Measurements from ENCODE around the gene HSD17B13. TPM values are rescaled to one million over a fixed set of nuclear protein-coding genes. Genes with fewer than 3 reads are reported as not detected.
A peak's percentile ranks its signal among the peaks of the same experiment; 100 is the strongest.
"Not testable (repeated sequence)": the region's sequence is repeated elsewhere in the genome, so short reads cannot be mapped to it uniquely, and the experiment has no call there.

The HSD17B13 gene
- total RNA-seq, 6 donors from 2014 or later: 0.30 to 16.7 (median 1.7) TPM

- H3K4me1 ChIP-seq: no peaks in the 10 kb centered on the region
- WGBS, 2 donors: 79 to 83% methylated on average over 5 of the region's 5 CpGs
- H3K4me3 ChIP-seq: no peak overlapping the region
- DNase-seq (no peak), ATAC-seq (ENCODE audit: low FRiP score in 2 of 2) (no peak)
- no peak overlapping the region for H3K27ac ChIP-seq
- no peaks in the 10 kb centered on the region for H3K27me3 ChIP-seq
- TF ChIP-seq POLR2A (IDR thresholded peaks at IDR 0.05) (no peak), POLR2AphosphoS5 (IDR thresholded peaks at IDR 0.05) (no peak), CTCF (IDR thresholded peaks at IDR 0.05) (no peak), EP300 (IDR thresholded peaks at IDR 0.05) (no peak)
- no peaks in the 10 kb centered on the region for H3K36me3 ChIP-seq
- H3K9me3 ChIP-seq: no peaks in the 10 kb centered on the region
Measured at GRCh38 chr4:87321888-87322287, 794 bp downstream of the HSD17B13 start.

GRCh38 chr4:87317527-87317926 is 5.2 kb downstream of the HSD17B13 start:
- TF ChIP-seq CTCF (IDR thresholded peaks at IDR 0.05): no peak
- no peak for TF ChIP-seq POLR2AphosphoS5 (IDR thresholded peaks at IDR 0.05)
- no peak for TF ChIP-seq POLR2A (IDR thresholded peaks at IDR 0.05)
- no peak for TF ChIP-seq EP300 (IDR thresholded peaks at IDR 0.05)
- no peak overlapping the region for H3K4me3 ChIP-seq
- DNase-seq: peak in 1 of 2 donors; percentile 43
- no peaks in the 10 kb centered on the region for H3K4me1 ChIP-seq
- no peak for ATAC-seq (ENCODE audit: low FRiP score in 2 of 2)
- no peak overlapping the region for H3K27ac ChIP-seq
- H3K27me3 ChIP-seq: no peaks in the 10 kb centered on the region
- H3K36me3 ChIP-seq: no peaks in the 10 kb centered on the region
- no peaks in the 10 kb centered on the region for H3K9me3 ChIP-seq
- WGBS, 2 donors: 69% methylated on average over 1 of the region's 1 CpG

GRCh38 chr4:87316961-87317360 is 5.7 kb downstream of the HSD17B13 start:
- Histone ChIP-seq H3K9me3 (no peaks in the 10 kb centered on the region), H3K27me3 (no peaks in the 10 kb centered on the region), H3K4me1 (no peaks in the 10 kb centered on the region), H3K27ac (no peak overlapping the region), H3K4me3 (no peak overlapping the region), H3K36me3 (no peaks in the 10 kb centered on the region)
- 87 to 89% methylated on average over 3 of the region's 3 CpGs for WGBS, 2 donors
- TF ChIP-seq POLR2AphosphoS5 (IDR thresholded peaks at IDR 0.05): no peak
- TF ChIP-seq EP300 (IDR thresholded peaks at IDR 0.05): no peak
- TF ChIP-seq POLR2A (IDR thresholded peaks at IDR 0.05): no peak
- TF ChIP-seq CTCF (IDR thresholded peaks at IDR 0.05): no peak
- DNase-seq: no peak
- no peak for ATAC-seq (ENCODE audit: low FRiP score in 2 of 2)

- WGBS, 2 donors: 62 to 63% methylated on average over 4 of the region's 4 CpGs
- not testable (repeated sequence) for H3K9me3 ChIP-seq; H3K27me3 ChIP-seq; H3K36me3 ChIP-seq; H3K27ac ChIP-seq; H3K4me3 ChIP-seq; ATAC-seq (ENCODE audit: low FRiP score in 2 of 2); H3K4me1 ChIP-seq; DNase-seq
Measured at GRCh38 chr4:87315000-87315399, 7.7 kb downstream of the HSD17B13 start.

- Histone ChIP-seq H3K4me1 (no peaks in the 10 kb centered on the region), H3K27ac (no peak overlapping the region), H3K9me3 (no peaks in the 10 kb centered on the region), H3K4me3 (no peak overlapping the region), H3K27me3 (no peaks in the 10 kb centered on the region), H3K36me3 (no peaks in the 10 kb centered on the region)
- WGBS, 2 donors: 85 to 97% methylated on average over 3 of the region's 3 CpGs
- DNase-seq: no peak
- no peak for ATAC-seq (ENCODE audit: low FRiP score in 2 of 2)
- TF ChIP-seq CTCF (IDR thresholded peaks at IDR 0.05) (no peak), EP300 (IDR thresholded peaks at IDR 0.05) (no peak), POLR2A (IDR thresholded peaks at IDR 0.05) (no peak), POLR2AphosphoS5 (IDR thresholded peaks at IDR 0.05) (no peak)
Measured at GRCh38 chr4:87313756-87314155, 8.9 kb downstream of the HSD17B13 start.
